A204.1 (cell line): Measurements from ENCODE around the gene GTPBP4.

Experiments used
- FAIRE-seq: peaks from 2 replicates; lab custom pipeline; 2012; peaks lifted over from hg19 to GRCh38; lab: Jason Lieb, UNC

The GTPBP4 gene

DNA sequence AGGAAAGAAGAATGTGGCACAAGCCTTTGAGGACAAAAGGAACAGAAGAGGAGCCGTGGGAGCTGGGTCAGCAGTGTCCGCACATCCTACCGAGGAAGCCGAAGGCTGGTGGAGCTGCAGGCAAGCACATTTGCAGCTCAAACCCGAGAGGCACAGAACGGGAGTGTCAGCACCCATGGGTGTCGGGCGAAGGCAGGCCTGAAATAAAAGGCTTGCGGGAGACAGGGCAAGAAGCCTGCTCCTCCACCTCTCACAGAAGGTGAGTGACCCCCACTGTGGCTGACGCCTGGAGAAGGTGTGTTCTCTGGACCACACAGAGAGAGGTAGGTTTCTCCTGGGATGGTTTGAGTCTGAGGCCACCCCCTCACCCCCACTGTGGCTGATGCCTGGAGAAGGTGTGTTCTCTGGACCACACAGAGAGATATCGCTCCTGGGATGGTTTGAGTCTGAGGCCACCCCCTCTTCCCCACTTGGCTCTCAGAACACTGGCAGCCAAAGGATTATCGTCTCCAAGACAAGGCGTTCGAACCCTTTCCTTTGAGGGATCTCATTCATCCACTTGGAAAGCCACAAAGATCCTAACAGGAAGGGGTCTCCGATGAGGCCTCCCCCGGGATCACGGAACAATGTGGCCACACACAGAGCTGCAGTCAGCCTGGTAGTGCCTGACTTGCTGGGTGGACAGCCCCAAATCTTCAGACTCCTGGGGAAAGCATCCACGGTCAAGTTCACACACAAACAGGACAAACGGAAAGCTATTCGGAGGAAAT lies 21.6 kb upstream of the GTPBP4 start:
- FAIRE-seq = no peak

DNA sequence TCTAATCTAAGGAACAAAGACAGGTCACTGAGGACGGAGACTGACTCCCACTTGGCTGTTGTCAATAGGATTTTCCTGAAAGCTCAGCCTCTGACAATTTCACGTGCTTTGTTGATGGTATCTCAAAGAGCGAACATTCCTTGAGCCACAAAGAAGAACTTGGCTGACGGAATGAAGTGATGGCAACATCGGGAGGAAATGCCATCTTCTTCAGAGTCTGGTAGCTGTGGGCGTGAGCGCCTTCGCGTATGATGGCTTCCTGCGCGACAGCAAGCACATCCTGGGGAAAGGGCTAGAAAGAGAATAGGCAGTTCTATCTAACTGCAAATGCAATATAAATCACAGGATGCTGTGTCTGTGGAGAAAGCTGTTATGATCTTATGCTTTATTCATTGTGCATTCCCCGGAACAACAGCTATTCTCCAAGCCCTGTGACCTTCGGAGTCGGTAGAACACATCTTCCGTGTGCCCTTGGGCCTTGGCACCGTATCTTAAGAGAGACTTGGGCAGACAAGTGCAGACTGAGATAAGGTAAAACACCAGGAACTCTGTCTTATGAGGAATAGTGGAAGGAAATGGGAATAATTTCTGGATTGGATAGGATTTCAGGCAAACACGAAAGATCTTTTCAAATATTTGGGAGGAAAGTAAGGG lies 19.6 kb upstream of the GTPBP4 start:
- FAIRE-seq = no peak

DNA sequence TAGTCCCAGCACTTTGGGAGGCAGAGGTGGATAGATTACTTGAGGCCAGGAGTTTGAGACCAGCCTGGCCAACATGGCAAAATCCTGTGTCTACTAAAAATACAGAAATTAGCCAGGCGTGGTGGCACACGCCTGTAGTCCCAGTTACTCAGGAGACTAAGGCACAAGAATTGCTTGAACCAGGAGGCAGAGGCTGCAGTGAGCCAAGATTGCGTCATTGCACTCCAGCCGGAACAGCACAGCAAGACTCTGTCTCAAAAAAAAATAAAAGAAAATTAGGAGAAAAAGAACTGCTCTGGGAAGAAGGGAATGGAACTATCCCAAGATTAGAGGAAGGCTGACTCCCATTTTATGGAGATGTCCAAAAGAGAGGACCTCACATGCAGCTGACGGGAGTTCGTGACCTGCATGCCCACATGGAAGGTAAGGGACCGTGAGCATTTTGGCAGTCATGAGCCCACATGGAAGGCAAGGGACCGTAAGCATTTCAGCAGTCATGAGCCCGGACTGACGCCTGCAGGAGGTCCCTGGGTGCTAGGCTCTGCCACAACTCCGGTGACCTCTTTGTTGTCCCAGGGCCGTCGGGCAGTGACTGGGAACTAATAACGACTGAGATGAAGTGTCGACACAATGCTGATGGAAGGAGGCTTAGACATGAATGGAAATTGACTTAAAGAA lies 18.6 kb upstream of the GTPBP4 start:
- FAIRE-seq = no peak

DNA sequence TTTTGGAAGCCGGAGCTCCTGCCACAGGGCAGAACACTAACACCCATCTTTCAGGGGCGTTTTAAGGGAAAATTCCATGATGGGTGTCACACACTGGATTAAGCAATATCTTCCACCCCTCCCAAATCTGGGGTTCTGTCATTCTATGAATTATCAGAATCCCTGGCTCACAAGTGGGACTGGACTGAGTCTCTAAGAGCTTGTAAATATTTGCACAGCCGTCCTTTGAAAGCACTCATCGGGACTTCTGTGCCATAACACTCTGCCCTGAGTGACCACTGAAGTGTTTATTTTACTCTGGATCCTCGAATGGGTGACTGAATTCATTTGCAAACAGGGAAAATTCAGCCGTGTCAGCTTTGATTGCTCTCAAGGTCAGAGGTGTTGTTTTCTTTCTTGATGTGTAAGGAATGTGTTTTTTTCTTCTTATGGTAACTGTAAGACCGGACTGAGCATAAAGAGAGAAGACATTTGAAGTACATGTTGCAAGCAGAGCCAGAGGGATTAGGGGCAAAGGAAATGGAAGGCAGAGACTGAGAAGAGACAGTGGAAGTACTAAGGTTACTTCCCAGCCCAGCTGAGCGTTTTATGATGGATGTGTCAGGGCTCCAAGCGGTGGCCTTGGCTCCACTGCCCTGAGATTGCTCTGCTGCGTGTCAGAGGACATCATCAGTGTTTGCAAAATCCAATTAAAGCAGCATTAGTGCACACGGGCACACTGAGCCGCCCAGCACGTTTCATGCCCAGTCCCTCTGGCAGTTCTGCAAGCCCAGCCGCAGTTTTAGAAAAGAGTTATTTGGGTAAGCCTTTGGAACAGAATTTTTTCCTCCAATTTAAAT lies 17.7 kb upstream of the GTPBP4 start:
- no peak for FAIRE-seq

DNA sequence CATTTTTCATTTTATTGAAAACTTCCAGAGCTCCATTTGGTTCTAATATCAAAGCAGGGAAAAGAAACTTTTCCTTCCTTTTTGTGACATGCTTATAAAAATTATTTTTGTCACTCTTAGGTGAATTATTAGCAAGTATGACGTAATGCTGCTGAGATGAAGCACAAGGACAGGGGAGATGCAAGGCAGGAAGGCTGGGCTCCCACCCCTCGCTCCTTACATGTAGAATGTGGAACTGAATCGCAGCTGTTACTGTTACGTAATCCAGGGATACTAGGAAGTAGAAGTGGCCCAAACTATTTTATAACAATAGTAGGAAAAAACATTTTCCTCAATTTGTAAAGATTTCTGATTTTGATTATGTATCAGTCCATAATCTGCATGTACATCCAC lies 17.1 kb upstream of the GTPBP4 start:
- no peak for FAIRE-seq

DNA sequence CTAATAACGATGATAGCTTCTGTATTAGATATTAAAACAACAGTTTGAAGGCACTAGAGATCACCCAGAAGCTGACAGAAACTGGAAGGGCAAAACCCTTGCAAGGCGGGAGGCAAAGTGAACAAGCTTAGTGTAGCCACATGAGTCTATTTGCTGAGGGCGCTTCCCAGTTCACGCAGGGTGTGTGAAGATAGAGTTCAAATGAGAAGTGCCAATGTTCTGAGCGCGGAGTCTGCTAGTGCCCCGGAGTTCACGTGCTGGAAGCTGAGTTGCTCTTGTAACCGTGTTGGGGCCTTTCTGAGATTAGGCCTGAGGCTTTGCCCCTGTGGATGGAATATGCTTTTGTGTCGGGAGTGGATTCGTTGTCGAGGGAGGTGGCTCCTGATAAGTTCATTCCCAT lies 16.6 kb upstream of the GTPBP4 start:
- FAIRE-seq = no peak

DNA sequence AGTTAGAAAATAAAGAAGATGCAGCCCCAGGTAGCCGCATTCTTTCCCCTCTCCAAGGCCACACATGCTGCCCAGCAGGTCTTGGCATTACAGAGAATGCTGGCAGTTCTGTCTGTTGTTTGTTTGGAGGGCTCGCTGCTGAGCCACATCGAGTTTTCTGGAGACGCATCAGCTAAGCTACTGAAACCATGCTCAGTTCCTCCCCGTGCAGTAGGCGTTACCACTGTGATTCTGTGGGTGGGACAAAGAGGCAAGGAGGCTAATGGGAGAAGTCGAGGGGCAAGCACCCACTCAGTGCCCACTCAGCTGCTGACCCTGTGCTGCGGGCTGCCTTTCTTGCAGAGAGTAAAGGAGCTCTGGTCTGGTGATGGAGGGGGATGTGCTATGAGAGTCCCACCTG lies 15.5 kb upstream of the GTPBP4 start:
- no peak for FAIRE-seq

DNA sequence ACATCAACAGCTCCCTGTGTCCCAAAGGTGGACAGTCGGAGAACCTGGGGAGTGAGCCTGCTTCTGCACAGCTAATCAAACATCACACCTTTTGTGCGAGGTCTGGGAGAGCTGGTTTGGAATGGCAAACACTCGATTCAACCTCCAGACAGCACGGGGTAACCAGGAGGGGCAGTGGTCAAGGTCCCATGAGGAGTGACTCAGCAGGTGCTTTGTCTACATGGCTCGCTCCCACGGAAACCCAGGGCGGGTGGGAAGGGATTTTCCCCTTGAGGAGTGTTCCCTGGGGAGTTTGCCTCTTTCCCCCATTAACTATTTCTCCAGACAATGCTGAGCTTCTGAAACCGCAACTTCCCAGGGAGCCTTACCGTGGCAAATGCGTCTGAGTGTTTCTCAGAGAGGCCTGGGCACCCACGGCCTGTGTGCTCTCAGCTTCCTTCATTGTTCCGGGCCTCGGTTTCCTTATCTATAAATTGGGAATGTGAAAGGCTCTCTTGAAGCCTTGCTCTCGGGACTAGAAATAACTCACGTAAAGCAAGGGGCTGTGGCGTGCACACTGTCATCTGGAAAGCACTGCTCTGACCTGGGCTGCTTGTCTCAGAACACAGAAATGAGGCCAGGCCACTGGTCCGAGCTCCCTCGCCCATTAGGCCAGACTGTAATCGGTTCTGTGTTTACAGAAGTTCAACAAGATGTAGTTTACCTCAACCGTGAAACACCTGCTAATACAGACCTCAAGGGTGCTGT lies 14.0 kb upstream of the GTPBP4 start:
- FAIRE-seq = no peak

DNA sequence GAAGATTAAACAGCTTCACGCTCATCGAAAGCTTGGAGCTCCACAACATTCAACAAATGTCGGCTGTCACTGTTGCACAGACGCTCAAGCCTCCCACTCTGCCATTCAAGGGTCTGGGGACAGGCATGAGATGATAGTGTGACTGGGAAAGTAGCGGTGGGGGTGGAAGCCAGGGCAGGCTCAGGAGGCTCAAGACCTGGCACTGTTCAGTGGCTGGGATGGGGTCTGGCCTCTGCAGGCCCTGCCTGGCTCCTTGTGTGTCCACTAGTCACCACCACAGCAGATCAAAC lies 13.5 kb upstream of the GTPBP4 start:
- no peak for FAIRE-seq

DNA sequence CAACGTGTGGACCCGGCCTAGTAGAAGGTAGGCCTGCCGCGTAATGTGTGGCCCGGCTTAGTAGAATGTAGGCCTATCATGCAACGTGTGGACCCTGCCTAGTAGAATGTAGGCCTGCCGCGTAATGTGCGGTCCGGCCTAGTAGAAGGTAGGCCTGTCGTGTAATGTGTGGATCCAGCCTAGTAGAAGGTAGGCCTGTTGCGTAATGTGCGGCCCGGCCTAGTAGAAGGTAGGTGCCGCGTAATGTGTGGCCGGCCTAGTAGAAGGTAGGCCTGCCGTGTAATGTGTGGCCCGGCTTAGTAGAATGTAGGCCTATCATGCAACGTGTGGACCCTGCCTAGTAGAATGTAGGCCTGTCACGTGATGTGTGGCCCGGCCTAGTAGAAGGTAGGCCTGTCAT lies 11.9 kb upstream of the GTPBP4 start:
- no peak for FAIRE-seq

DNA sequence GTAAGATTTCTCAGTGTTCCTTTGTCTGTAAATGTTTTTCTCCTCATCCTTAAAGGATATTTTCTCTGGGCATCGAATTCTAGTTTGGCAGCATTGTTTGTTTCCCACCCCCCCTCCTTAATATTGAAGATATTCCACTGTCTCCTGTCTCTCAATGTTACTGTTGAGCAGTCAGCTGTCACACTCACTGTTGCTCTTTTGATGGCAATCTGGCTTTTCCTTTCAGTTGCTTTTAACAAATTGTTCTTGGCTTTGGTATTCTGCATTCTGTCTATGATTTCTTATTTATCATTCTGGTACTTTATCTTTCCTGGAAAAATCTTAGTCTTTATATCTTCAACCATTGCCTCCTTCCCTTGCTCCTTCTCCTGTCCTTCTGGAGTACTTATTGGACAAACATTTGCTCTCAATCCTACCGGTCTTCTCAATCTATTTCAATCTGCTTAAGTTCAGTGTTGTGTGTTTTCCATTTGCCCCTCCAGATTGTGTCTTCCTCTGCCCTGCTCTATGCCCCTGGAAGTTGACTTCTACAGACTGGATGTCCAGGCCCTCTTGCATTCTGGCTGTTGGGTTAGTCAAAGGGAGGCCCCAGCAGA lies 9.3 kb upstream of the GTPBP4 start:
- FAIRE-seq = no peak

DNA sequence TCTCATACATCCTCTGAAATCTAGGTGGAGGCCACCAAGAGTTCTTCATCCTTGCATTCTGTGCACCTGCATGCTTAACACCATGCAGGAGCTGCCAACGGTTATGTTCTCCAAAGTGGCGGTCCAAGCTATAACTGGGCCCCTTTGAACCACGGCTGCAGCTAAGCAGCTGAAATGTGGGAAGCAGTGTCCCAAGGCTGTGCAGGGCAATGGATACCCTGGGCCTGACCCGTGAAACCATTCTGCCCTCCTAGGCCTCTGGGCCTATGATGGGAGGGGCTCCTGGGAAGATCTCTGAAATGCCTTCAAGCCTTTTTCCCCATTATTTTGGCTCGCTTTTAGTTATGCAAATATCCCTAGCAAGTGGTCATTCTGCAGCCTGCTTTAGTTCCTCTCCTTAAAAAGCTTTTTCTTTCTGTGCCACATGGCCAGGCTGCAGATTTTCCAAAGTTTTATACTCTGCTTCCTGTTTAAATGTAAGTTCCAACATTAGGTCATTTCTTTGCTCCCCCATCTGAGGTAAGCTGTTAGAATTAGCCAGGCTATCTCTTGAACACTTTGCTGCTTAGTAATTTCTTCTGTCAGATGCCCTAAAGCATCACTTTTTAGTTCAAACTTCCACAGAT lies 7.7 kb upstream of the GTPBP4 start:
- FAIRE-seq = no peak

DNA sequence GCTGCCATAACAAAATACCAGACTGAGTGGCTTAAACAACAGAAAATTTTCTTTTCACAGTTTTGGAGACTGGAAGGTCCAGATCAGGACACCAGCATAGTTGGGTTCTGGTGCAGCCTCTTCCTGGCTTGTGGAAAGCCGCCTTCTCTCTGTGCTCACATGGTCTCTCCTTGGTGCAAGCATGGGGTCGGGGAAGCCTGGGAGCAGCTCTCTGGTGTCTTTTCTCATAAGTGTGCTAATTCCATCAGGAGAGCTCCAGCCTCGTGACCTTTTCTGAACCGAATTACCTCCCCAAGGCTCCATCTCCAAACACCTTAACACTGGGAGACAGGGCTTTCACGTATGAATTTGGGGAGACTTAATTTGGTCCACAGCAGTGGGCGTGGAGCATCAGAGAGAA lies 4.8 kb upstream of the GTPBP4 start:
- no peak for FAIRE-seq

DNA sequence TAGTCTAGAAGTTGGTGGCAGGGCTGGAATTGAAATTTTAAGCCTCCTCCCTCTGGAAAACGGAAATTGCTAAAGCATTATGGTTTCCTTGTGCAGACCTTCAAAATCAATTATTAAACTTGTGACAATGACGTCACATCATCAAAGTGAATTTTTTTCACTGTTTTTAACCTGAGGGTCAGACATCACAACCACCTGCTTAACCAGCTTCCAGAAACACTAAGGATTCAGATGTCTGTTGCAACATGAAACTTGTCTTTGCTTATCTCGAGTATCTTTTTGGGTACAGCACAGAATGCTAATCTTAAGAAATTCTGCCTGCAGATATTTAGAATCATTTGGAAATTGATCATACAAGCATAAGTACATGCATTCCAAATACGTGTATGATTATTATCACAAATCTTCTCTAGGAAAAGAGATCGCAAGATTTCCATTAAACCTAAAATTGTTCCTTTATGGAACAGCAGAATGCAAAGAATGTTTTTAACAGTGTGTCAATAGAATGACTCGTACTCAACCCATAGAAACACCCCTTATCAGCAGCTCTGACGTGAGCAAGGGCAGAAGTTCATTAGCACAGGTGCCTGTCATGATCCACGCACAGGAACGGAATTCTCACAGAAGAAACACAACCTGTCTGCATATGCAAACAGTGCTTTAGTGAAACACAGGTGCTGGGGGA lies 4.1 kb upstream of the GTPBP4 start:
- no peak for FAIRE-seq

DNA sequence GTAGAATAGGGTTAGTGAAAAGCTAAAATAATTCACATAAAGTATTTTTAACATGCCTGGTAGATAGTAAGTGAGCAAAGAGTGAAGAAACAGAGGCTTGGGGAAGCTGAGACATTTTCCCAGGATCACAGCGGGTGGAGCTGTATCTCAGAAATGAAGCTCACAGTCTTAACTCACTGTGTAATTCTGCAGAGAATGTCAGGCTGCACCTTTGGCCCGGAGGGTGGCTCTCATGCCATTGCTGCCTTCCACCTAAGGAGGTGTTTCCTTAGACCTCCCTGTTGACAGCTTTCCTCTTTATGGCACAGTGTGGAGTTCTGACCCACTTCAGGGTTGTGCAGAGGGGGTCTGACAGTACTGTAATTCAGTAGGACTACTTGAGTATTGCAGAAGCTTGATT lies 2.9 kb upstream of the GTPBP4 start:
- FAIRE-seq = no peak

DNA sequence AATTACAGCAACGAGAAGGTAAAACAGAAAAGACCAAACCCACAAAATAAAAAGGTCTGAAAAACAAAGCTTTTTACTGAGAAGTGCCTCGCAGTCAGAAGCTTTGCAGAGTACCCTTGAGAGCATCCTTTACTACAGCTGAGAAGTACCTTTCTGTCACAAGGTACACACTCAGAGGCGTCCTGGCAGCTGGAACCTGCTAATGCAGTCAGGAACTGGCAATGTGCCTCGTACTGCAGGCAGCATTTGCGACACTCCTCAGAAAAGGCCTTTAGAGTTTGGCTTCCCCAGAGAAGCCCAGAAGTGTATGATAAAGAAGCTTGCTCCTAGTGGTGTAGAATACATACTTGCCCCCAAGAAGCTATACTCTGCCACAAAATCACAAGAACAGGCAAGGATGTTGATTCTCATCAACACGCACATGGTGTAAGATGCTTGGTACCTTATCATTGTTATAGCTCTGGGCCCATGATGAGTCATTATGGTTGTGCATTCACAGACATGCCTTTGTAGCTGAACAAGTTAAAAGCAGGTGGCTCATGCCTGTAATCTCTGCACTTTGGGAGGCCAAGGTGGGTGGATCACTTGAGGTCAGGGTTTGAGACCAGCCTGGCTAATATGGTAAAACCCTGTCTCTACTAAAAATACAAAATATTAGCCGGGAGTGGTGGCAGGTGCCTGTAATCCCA lies 2.0 kb upstream of the GTPBP4 start:
- FAIRE-seq = no peak

DNA sequence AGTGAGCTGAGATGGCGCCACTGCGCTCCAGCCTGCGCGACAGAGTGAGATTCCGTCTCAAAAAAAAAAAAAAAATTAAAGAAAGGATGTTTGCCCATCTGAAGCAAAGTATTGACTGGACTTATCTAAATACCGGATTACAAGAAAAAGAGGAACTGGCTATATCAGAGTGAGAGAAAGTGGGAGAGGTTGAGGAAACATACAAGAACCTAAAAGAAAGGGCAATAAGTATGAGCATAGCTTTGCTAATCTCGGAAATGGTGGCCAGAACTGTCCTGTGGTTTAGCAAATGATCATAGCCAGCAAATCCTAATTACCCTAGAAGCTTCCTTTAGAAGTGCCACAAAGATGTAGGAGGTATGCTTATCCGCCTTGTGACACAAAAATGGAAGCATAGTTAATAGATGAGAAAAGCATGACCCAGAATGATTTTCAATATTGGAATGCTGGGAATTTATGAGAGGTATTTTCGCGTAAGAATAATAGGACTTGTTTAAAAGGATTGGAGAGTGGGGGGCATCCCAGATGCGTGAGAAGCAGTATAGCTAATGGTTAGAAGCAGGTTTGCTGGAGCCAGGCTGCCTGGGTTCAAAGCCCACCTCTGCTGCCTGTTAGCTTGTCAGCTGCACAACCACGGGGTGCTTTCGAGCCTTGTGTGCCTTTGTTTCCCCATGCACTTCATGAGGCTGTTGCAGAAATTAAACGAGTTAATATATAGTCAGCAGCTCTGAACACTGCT lies 1.2 kb upstream of the GTPBP4 start:
- FAIRE-seq = no peak

DNA sequence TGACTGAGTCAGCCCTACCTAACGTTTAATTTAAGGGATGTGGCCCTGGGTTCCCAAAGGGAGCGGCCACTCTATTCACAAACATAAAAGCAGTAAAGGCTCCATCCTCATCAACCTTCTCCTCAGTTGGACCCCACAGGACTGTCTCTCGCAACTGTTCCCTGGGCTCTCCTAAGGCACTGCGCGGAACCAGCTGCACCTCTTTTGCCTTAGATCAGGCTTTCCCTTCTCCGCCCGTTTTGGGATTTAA lies 689 bp upstream of the GTPBP4 start:
- no peak for FAIRE-seq

DNA sequence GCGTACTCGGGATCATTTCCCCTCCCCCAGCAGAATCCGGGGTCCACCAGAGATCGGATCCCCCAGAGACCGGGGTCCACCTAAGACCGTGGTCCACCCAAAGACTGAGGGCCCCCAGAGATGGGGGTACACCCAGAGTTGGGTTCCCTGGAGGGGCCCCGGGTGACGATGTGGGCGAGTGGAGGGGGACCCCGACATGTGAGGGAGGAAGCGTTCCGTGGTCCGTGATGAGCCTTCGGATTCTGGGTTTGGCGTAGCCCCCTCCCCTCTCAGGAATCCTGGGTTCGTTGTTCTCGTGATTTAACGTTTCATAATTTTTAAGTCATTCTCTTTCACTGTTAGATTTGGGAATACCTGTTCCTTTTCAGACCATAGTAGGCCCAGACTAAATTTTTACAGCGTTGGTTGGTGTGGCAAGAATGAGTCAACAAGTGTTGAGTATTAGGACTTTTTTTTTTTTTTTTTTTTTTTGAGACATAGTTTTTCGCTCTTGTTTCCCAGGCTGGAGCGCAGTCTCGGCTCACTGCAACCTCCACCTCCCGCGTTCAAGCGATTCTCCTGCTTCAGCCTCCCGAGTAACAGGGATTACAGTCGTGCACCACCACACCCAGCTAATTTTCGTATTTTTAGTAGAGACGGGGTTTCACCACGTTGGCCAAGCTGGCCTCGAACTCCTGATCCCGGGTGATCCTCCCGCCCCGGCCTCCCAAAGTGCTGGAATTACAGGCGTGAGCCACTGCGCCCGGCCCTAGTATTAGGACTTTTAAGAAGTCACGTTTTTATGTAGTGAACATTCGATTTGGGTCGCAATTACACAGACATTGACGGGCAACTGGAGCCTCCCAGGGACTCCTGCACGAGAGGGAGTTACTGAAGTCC lies 672 bp downstream of the GTPBP4 start:
- FAIRE-seq = no peak
